Lower leg skin (tissue), 4 donors: Measurements from ENCODE around the gene RFX2. TPM values are rescaled to one million over a fixed set of nuclear protein-coding genes. Genes with fewer than 3 reads are reported as not detected.
A peak's percentile ranks its signal among the peaks of the same experiment; 100 is the strongest.

ENCODE experiments used
- DNase-seq, 2 donors: peaks; one replicate each; pipeline ENCODE4 v3.0.0-alpha.2; 2019; ENCODE audit warnings: low spot score in 2 of 2
- H3K4me3 ChIP-seq: fragments of 200-600 bp; sonication (generic); 2 replicates; pipeline ENCODE4 v1.5.1; 2017; ENCODE audit warnings: mild to moderate bottlenecking, low read depth; ENCODE audit not compliant: poor library complexity, severe bottlenecking
- CTCF ChIP-seq, 3 donors: fragments of 450-650 bp; IDR thresholded peaks; one replicate each; pipeline ENCODE4 v1.5.1; 2016; ENCODE audit warnings: antibody characterized with exemption in 3 of 3, mild to moderate bottlenecking in 3 of 3, moderate library complexity in 2 of 3
- POLR2A ChIP-seq, 2 donors: fragments of 450-650 bp; IDR thresholded peaks; one replicate each; pipeline ENCODE4 v1.6.1; 2016 to 2017; ENCODE audit warnings: antibody characterized with exemption in 2 of 2, mild to moderate bottlenecking in 1 of 2, moderate library complexity in 1 of 2
- WGBS, 2 donors: methylation state at CpG; one replicate each; pipeline ENCODE4 v1.1.5; 2018; 5-methylcytosine and 5-hydroxymethylcytosine counted together
- intact Hi-C: fragments of 100-400 bp; cut with DNase I; formaldehyde crosslinking; loops from one replicate; pipeline ENCODE4 v1.15.0; 2023; ENCODE audit warnings: low total_unique reads
- total RNA-seq, 4 donors: library from RNA; depleted of rRNA; stranded (reverse); fragments of >200 nt; gene quantifications; one replicate each; pipeline ENCODE4 v1.1.0, GENCODE V29; 2016

Gene RFX2
- total RNA-seq, 4 donors from 2014 or later, result 19.6 to 28.7 (median 25.8) TPM

- 87 to 93% methylated on average over 15 to 17 of the region's 17 CpGs for WGBS, 2 donors
- no peak overlapping the region for H3K4me3 ChIP-seq
- intact Hi-C loops, result loop anchor here (5.0 kb wide), 1 partner anchor 49 kb away; the partner anchor contains the start of gene RFX2
- TF ChIP-seq POLR2A (IDR thresholded peaks at IDR 0.05), result no peak
- no peak for TF ChIP-seq CTCF (IDR thresholded peaks at IDR 0.05)
- DNase-seq, result no peak
These were observed 47.2 kb downstream of the RFX2 start for GRCh38 chr19:6062961-6063575.

GRCh38 chr19:6062274-6062673 lies 48.0 kb downstream of the RFX2 start:
- DNase-seq, result peak; percentile 65 to 89
- 39 to 48% methylated on average over 11 of the region's 11 CpGs for WGBS, 2 donors
- H3K4me3 ChIP-seq, result no peak overlapping the region
- TF ChIP-seq CTCF (IDR thresholded peaks at IDR 0.05) (no peak), POLR2A (IDR thresholded peaks at IDR 0.05) (no peak)
- intact Hi-C loops, result loop anchor here (5.0 kb wide), 1 partner anchor 50 kb away; the partner anchor contains the start of gene RFX2

GRCh38 chr19:6061376-6062130 lies 48.7 kb downstream of the RFX2 start:
- peak; percentile 52 to 87 for DNase-seq

GRCh38 chr19:6060600-6061375 lies 49.5 kb downstream of the RFX2 start:
- TF ChIP-seq POLR2A (IDR thresholded peaks at IDR 0.05), result no peak
- no peak for TF ChIP-seq CTCF (IDR thresholded peaks at IDR 0.05)
- intact Hi-C loops, result loop anchor here (5.0 kb wide), 1 partner anchor 52 kb away; the partner anchor contains the start of gene RFX2
- no peak overlapping the region for H3K4me3 ChIP-seq
- peak in 1 of 2 donors; percentile 91 for DNase-seq
- 63% methylated on average over 21 of the region's 21 CpGs for WGBS, 2 donors

More at GRCh38 chr19:6061376-6062130, 48.7 kb downstream of the RFX2 start:
- intact Hi-C loops, result loop anchor here (5.0 kb wide), 1 partner anchor 51 kb away; the partner anchor contains the start of gene RFX2
- WGBS, 2 donors, result 49 to 51% methylated on average over 16 of the region's 16 CpGs
- H3K4me3 ChIP-seq, result no peak overlapping the region
- TF ChIP-seq CTCF (IDR thresholded peaks at IDR 0.05) (no peak), POLR2A (IDR thresholded peaks at IDR 0.05) (no peak)

- WGBS, 2 donors, result 81 to 88% methylated on average over 4 of the region's 4 CpGs
- H3K4me3 ChIP-seq, result no peak overlapping the region
- DNase-seq, result peak in 1 of 2 donors; percentile 67
- intact Hi-C loops, result loop anchor here (5.0 kb wide), 2 partner anchors 52 to 217 kb away; partner anchors contain the start of genes MLLT1 and RFX2
- no peak for TF ChIP-seq CTCF (IDR thresholded peaks at IDR 0.05)
- no peak for TF ChIP-seq POLR2A (IDR thresholded peaks at IDR 0.05)
These were observed 50.2 kb downstream of the RFX2 start for GRCh38 chr19:6059988-6060599.
